ENCODE results near the gene ADK. TPM values are rescaled to one million over a fixed set of nuclear protein-coding genes. Genes with fewer than 3 reads are reported as not detected.

Gene ADK
- total RNA-seq, 3 donors from 2014 or later: 13.8 to 24.0 (median 22.9) TPM

DNA sequence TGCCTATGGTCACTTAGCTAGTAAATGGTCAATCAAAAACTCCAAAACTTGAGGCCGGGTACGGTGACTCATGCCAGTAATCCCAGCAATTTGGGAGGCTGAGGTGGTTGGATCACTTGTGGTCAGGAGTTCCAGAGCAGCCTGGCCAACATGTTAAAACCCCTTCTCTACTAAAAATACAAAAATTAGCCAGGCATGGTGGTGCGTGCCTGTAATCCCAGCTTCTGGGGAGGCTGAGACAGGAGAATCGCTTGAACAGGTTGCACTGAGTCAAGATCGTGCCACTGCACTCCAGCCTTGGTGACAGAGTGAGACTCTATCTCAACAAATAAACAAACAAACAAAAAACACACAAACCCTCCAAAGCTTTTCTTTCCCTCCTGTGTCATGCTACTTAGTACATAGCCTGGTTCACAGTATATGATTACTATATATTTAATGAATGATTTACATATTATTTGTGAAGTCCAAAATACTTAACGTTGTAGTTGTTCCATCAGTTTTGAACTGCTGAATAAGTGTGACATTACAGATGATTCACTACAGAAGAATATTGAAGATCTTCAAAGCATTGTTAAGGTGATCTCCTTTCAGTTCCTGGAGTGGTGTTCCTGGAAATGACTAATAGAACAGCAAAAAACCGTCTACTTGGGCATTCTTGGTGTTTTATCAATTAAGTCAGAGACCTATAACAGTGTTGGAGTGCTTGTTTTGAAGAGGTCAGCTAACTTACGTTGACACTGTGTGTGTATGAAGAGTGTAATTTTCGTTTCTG is 72.9 kb downstream of the ADK start:
- Histone ChIP-seq H3K4me1 (ENCODE audit: low read depth) (no peaks in the 10 kb centered on the region), H3K4me3 (no peak overlapping the region), H3K9me3 (no peaks in the 10 kb centered on the region), H3K36me3 (ENCODE audit: low read depth) (no peaks in the 10 kb centered on the region)
- intact Hi-C loops (cut with DNase I, micrococcal nuclease): no loop called here
- DNase-seq: no peak
- TF ChIP-seq, protein P1, sequence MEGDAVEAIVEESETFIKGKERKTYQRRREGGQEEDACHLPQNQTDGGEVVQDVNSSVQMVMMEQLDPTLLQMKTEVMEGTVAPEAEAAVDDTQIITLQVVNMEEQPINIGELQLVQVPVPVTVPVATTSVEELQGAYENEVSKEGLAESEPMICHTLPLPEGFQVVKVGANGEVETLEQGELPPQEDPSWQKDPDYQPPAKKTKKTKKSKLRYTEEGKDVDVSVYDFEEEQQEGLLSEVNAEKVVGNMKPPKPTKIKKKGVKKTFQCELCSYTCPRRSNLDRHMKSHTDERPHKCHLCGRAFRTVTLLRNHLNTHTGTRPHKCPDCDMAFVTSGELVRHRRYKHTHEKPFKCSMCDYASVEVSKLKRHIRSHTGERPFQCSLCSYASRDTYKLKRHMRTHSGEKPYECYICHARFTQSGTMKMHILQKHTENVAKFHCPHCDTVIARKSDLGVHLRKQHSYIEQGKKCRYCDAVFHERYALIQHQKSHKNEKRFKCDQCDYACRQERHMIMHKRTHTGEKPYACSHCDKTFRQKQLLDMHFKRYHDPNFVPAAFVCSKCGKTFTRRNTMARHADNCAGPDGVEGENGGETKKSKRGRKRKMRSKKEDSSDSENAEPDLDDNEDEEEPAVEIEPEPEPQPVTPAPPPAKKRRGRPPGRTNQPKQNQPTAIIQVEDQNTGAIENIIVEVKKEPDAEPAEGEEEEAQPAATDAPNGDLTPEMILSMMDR (IDR thresholded peaks at IDR 0.05): no peak
- ATAC-seq: no peak

DNA sequence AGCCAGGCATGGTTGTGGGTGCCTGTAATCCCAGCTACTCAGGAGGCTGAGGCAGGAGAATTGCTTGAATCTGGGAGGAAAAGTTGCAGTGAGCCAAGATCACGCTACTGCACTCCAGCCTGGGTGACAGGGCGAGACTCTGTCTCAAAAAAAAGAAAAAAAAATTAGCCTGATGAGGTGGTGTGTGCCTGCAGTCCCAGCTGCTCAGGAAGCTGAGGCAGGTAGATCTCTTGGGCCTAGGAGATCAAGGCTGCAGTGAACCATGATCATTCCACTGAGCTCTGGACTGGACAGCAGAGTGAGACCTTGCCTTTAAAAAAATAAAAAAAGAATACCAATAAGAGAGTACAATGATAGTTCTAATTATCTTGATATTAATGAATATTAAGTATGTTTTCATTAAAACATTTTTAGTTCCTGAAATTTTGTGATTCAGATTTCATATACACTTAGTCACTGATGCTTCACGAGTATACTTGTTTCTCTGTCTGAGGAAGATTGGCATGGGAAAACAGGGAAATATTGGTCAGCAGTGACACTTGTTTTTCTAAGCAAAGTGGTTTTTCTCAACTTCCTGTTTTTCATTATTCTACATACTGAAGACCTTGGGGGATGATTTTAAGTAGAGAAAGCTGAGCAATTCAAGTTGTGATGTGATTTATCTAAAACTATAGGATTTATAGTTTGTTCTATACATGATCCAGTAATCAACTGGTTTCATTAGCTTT is 76.8 kb downstream of the ADK start:
- intact Hi-C loops (cut with DNase I, micrococcal nuclease): no loop called here
- TF ChIP-seq, protein P1 (IDR thresholded peaks at IDR 0.05): no peak
- Histone ChIP-seq H3K4me3 (no peak overlapping the region), H3K36me3 (ENCODE audit: low read depth) (no peaks in the 10 kb centered on the region), H3K4me1 (ENCODE audit: low read depth) (no peaks in the 10 kb centered on the region), H3K9me3 (no peaks in the 10 kb centered on the region)
- DNase-seq (no peak), ATAC-seq (peak; percentile 21)

GRCh38 chr10:74231375-74231774 is 80.4 kb downstream of the ADK start:
- TF ChIP-seq, protein P1 (IDR thresholded peaks at IDR 0.05): no peak
- intact Hi-C loops (cut with DNase I, micrococcal nuclease): no loop called here
- DNase-seq: no peak
- Histone ChIP-seq H3K9me3 (no peaks in the 10 kb centered on the region), H3K4me3 (no peak overlapping the region), H3K4me1 (ENCODE audit: low read depth) (no peaks in the 10 kb centered on the region), H3K36me3 (ENCODE audit: low read depth) (no peaks in the 10 kb centered on the region)
- no peak for ATAC-seq

DNA sequence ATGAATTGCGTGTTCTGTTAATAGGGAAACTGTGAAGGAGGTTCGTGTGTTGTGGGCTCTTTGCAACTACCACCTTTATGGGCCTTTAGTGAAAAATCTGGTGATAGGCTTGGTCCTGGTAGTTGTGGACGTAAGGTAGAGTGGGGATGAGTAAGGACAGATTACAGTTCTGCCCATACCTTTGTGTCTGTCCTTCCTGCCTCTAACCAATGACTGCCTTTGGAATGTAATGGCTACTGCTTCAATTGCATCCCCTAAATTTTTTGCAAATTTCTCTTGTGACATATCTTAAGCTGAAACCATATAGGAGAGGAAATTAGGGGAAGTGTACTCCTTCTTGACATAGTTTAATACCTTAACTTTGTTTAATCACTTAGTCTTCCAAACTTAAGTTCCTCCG is 82.3 kb downstream of the ADK start:
- TF ChIP-seq, protein P1 (IDR thresholded peaks at IDR 0.05): no peak
- no peak for ATAC-seq
- no peak for DNase-seq
- H3K36me3 ChIP-seq (ENCODE audit: low read depth): no peaks in the 10 kb centered on the region
- no peaks in the 10 kb centered on the region for H3K9me3 ChIP-seq
- H3K4me3 ChIP-seq: no peak overlapping the region
- intact Hi-C loops (cut with DNase I, micrococcal nuclease): no loop called here
- H3K4me1 ChIP-seq (ENCODE audit: low read depth): no peaks in the 10 kb centered on the region

GRCh38 chr10:74234569-74234968 is 83.5 kb downstream of the ADK start:
- intact Hi-C loops (cut with DNase I, micrococcal nuclease): no loop called here
- DNase-seq (no peak), ATAC-seq (no peak)

More at GRCh38 chr10:74234569-74234968, 83.5 kb downstream of the ADK start:
- no peak overlapping the region for H3K4me3 ChIP-seq
- TF ChIP-seq, protein P1 (IDR thresholded peaks at IDR 0.05): peak; percentile 10
- H3K4me1 ChIP-seq (ENCODE audit: low read depth): no peaks in the 10 kb centered on the region
- no peaks in the 10 kb centered on the region for H3K9me3 ChIP-seq
- H3K36me3 ChIP-seq (ENCODE audit: low read depth): no peaks in the 10 kb centered on the region
